HepG2 (cell line): ENCODE results near the gene NEURL2. TPM values are rescaled to one million over a fixed set of nuclear protein-coding genes. Genes with fewer than 3 reads are reported as not detected.
A peak's percentile ranks its signal among the peaks of the same experiment; 100 is the strongest.

Experiments
- CCDC6 ChIP-seq: sonication (generic); formaldehyde crosslinking; IDR thresholded peaks from 2 replicates; pipeline ENCODE4 v1.8.1; 2022; ENCODE audit warnings: mild to moderate bottlenecking, missing genetic modification reagents, moderate library complexity
- CHD2 ChIP-seq: IDR thresholded peaks from 2 replicates; pipeline ENCODE4 v1.6.1; 2011; ENCODE audit warnings: low read depth, low read length, improper control_type of control experiment
- DNMT1 ChIP-seq: sonication (generic); formaldehyde crosslinking; IDR thresholded peaks from 2 replicates; pipeline ENCODE4 v1.5.1; 2020; ENCODE audit warnings: mild to moderate bottlenecking, missing genetic modification reagents
- ERF ChIP-seq: IDR thresholded peaks from 2 replicates; pipeline ENCODE4 v1.6.1; 2018; ENCODE audit warnings: missing biosample characterization, missing genetic modification reagents
- HNRNPUL1 ChIP-seq: fragments of 200-400 bp; formaldehyde crosslinking; IDR thresholded peaks from 2 replicates; pipeline ENCODE4 v1.6.1; 2017; ENCODE audit warnings: low read depth, mild to moderate bottlenecking, low read length, moderate library complexity
- KDM5A ChIP-seq: fragments of 200-600 bp; sonication (generic); IDR thresholded peaks from 2 replicates; pipeline ENCODE4 v1.7.0; 2018; ENCODE audit warnings: antibody characterized with exemption, mild to moderate bottlenecking, low read length, borderline replicate concordance
- KLF16 ChIP-seq, 2 experiments: sonication (generic) in 1 of 2; formaldehyde crosslinking in 1 of 2; IDR thresholded peaks; 2 replicates each; pipeline versions ENCODE4 v1.6.1 to v1.8.0; 2016 to 2023; ENCODE audit warnings: missing genetic modification reagents in 2 of 2, missing compliant biosample characterization in 1 of 2
- PCBP1 ChIP-seq: fragments of 200-400 bp; formaldehyde crosslinking; IDR thresholded peaks from 2 replicates; pipeline ENCODE4 v1.6.1; 2017; ENCODE audit warnings: mild to moderate bottlenecking, low read depth, low read length, borderline replicate concordance
- RBAK ChIP-seq: sonication (generic); formaldehyde crosslinking; IDR thresholded peaks from 2 replicates; pipeline ENCODE4 v1.5.1; 2020; ENCODE audit warnings: mild to moderate bottlenecking, missing genetic modification reagents
- TBP ChIP-seq: sonication (generic); formaldehyde crosslinking; IDR thresholded peaks from 2 replicates; pipeline ENCODE4 v1.5.0; 2020; ENCODE audit warnings: missing genetic modification reagents
- ZBTB7A ChIP-seq: sonication (generic); formaldehyde crosslinking; IDR thresholded peaks from 2 replicates; pipeline ENCODE4 v1.8.0; 2022; ENCODE audit warnings: mild to moderate bottlenecking, missing genetic modification reagents
- ZBTB8A ChIP-seq: sonication (generic); formaldehyde crosslinking; IDR thresholded peaks from 2 replicates; pipeline ENCODE4 v1.4.0; 2020; ENCODE audit warnings: mild to moderate bottlenecking, low read depth, missing genetic modification reagents, borderline replicate concordance
- ZFX ChIP-seq: sonication (generic); formaldehyde crosslinking; IDR thresholded peaks from 2 replicates; pipeline ENCODE4 v1.4.0; 2020; ENCODE audit warnings: mild to moderate bottlenecking, low read depth, missing genetic modification reagents, moderate library complexity
- ZNF260 ChIP-seq: sonication (generic); formaldehyde crosslinking; IDR thresholded peaks from 2 replicates; pipeline ENCODE4 v1.4.0; 2020; ENCODE audit warnings: missing genetic modification reagents, low read depth, mild to moderate bottlenecking, borderline replicate concordance
- ZNF317 ChIP-seq: sonication (generic); formaldehyde crosslinking; IDR thresholded peaks from 2 replicates; pipeline ENCODE4 v1.5.0; 2020; ENCODE audit warnings: mild to moderate bottlenecking, missing genetic modification reagents
- ZNF557 ChIP-seq: sonication (generic); formaldehyde crosslinking; IDR thresholded peaks from 2 replicates; pipeline ENCODE4 v1.4.0; 2020; ENCODE audit warnings: missing genetic modification reagents
- ZNF781 ChIP-seq: sonication (generic); formaldehyde crosslinking; IDR thresholded peaks from 2 replicates; pipeline ENCODE4 v1.5.1; 2020; ENCODE audit warnings: borderline replicate concordance, mild to moderate bottlenecking, missing genetic modification reagents; ENCODE audit errors: not compliant biosample characterization
- polyA plus RNA-seq, 8 experiments: library from polyadenylated mRNA; depleted of rRNA in 3 of 8; stranded (reverse) in 7 of 8; unstranded in 1 of 8; fragments of >200 nt; fragmentation: Illumina TruSeq in 4 of 8; extraction: Trizol in 4 of 8; gene quantifications; 2 replicates each; pipeline versions ENCODE4 v1.2.1 to v1.2.3, GENCODE V29; 2011 to 2016; ENCODE audit warnings: low read depth in 4 of 8, missing spikeins in 1 of 8, mixed read lengths in 1 of 8; ENCODE audit not compliant: insufficient read depth in 1 of 8
- total RNA-seq, 5 experiments: library from RNA; depleted of rRNA; stranded (reverse); fragments of >200 nt; fragmentation: Illumina TruSeq; extraction: Trizol; gene quantifications; 2 replicates each; pipeline ENCODE4 v1.2.3, GENCODE V29; 2016; ENCODE audit warnings: low read depth in 1 of 5
- TF ChIP-seq, protein P1 (sequence below): sonication (generic); formaldehyde crosslinking; IDR thresholded peaks from 2 replicates; pipeline ENCODE4 v1.4.0; 2020; ENCODE audit warnings: missing genetic modification reagents, mild to moderate bottlenecking, borderline replicate concordance
- TF ChIP-seq, protein P2 (sequence below), 2 experiments: IDR thresholded peaks; 2 replicates each; pipeline ENCODE4 v1.6.1; 2011 to 2012; ENCODE audit warnings: low read length in 2 of 2, borderline replicate concordance in 1 of 2, low read depth in 1 of 2, mild to moderate bottlenecking in 1 of 2, moderate library complexity in 1 of 2
- TF ChIP-seq, protein P3 (sequence below): sonication (generic); formaldehyde crosslinking; IDR thresholded peaks from 2 replicates; pipeline ENCODE4 v1.4.0; 2020; ENCODE audit warnings: missing genetic modification reagents

Gene NEURL2
- total and polyA plus RNA-seq, 2 of the 13 experiments (the other 11 are each of a cell fraction or from before 2014, with no cell fraction given), result 7.2 to 9.7 TPM

DNA sequence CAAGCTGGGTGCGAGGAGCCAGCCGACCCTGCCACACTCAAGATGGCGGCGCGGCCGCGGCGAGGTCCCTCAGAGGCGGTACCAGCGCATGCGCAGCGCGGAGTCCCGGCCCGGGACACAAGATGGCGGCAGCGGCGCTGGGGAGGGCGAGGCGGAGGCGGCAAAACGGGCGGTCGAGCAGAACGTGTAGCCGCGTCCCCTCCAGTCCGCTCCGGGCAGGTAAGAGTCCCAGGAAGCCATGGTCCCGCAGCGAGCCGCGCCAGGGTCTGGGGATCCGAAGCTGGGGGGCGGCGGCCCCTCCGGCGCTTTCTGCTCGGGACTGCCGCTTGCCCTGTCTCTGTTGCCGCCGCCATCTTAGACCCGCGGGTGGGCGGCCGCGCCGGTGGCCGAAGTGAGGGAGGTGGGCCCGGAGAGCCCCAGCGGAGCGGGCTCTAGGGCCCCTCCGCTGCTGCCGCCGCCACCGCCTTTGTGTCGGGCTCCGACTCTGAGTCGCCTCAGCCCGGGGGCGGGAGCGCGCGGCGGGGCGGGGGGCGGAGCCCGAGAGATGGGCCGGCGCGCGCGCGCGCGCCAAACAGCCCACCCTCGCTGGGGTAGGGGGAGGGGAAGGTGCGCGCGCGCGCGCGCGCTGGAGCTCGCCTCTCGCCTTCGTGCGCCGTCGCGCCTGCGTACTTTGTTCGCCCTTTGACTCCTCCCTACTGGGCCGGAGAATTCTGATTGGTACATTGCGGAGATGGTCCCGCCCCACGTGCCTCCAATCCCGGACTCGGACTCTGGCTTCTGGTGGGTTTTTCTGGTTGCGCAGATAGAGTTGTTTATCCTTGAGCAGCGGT is 43.8 kb upstream of the NEURL2 start, which contains the start of gene PCIF1 (continued):
- TF ChIP-seq DNMT1 (CRISPR knock-in tag) (0 out of 2 replicates have a peak, but pooled peaks have one; percentile 82), KLF16 (CRISPR knock-in tag; IDR thresholded peaks at IDR 0.05) (peak; percentile 90 to 96), RBAK (CRISPR knock-in tag) (no peak), KDM5A (peak; percentile 64; the same call in 1 of the 2 replicates), ERF (CRISPR knock-in tag) (peak; percentile 93), ZNF317 (CRISPR knock-in tag) (peak; percentile 80; the same call in 1 of the 2 replicates), ZBTB7A (CRISPR knock-in tag) (0 out of 2 replicates have a peak, but pooled peaks have one; percentile 44), ZNF557 (CRISPR knock-in tag) (peak; percentile 50; the same call in 1 of the 2 replicates), PCBP1 (peak; percentile 98), CHD2 (peak; percentile 74), HNRNPUL1 (peak; percentile 91), CCDC6 (CRISPR knock-in tag) (peak; percentile 92), ZNF260 (CRISPR knock-in tag) (no peak), ZFX (CRISPR knock-in tag) (peak; percentile 85), ZNF781 (CRISPR knock-in tag) (peak; percentile 82), ZBTB8A (CRISPR knock-in tag) (0 out of 2 replicates have a peak, but pooled peaks have one; percentile 8), TBP (no peak)
- TF ChIP-seq, protein P1, sequence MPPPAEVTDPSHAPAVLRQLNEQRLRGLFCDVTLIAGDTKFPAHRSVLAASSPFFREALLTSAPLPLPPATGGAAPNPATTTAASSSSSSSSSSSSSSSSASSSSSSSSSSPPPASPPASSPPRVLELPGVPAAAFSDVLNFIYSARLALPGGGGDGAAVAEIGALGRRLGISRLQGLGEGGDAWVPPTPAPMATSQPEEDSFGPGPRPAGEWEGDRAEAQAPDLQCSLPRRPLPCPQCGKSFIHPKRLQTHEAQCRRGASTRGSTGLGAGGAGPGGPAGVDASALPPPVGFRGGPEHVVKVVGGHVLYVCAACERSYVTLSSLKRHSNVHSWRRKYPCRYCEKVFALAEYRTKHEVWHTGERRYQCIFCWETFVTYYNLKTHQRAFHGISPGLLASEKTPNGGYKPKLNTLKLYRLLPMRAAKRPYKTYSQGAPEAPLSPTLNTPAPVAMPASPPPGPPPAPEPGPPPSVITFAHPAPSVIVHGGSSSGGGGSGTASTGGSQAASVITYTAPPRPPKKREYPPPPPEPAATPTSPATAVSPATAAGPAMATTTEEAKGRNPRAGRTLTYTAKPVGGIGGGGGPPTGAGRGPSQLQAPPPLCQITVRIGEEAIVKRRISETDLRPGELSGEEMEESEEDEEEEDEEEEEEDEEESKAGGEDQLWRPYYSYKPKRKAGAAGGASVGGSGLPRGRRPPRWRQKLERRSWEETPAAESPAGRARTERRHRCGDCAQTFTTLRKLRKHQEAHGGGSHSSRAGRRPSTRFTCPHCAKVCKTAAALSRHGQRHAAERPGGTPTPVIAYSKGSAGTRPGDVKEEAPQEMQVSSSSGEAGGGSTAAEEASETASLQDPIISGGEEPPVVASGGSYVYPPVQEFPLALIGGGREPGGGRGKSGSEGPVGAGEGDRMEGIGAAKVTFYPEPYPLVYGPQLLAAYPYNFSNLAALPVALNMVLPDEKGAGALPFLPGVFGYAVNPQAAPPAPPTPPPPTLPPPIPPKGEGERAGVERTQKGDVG (CRISPR knock-in tag), result peak; percentile 96
- TF ChIP-seq, protein P2, sequence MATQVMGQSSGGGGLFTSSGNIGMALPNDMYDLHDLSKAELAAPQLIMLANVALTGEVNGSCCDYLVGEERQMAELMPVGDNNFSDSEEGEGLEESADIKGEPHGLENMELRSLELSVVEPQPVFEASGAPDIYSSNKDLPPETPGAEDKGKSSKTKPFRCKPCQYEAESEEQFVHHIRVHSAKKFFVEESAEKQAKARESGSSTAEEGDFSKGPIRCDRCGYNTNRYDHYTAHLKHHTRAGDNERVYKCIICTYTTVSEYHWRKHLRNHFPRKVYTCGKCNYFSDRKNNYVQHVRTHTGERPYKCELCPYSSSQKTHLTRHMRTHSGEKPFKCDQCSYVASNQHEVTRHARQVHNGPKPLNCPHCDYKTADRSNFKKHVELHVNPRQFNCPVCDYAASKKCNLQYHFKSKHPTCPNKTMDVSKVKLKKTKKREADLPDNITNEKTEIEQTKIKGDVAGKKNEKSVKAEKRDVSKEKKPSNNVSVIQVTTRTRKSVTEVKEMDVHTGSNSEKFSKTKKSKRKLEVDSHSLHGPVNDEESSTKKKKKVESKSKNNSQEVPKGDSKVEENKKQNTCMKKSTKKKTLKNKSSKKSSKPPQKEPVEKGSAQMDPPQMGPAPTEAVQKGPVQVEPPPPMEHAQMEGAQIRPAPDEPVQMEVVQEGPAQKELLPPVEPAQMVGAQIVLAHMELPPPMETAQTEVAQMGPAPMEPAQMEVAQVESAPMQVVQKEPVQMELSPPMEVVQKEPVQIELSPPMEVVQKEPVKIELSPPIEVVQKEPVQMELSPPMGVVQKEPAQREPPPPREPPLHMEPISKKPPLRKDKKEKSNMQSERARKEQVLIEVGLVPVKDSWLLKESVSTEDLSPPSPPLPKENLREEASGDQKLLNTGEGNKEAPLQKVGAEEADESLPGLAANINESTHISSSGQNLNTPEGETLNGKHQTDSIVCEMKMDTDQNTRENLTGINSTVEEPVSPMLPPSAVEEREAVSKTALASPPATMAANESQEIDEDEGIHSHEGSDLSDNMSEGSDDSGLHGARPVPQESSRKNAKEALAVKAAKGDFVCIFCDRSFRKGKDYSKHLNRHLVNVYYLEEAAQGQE (IDR thresholded peaks at IDR 0.05; ENCODE audit: borderline replicate concordance in 1 of 2, low read depth in 1 of 2, low read length in 2 of 2), result peak in 1 of 2 experiments; percentile 81; a peak in 3 of 4 replicates
- TF ChIP-seq, protein P3, sequence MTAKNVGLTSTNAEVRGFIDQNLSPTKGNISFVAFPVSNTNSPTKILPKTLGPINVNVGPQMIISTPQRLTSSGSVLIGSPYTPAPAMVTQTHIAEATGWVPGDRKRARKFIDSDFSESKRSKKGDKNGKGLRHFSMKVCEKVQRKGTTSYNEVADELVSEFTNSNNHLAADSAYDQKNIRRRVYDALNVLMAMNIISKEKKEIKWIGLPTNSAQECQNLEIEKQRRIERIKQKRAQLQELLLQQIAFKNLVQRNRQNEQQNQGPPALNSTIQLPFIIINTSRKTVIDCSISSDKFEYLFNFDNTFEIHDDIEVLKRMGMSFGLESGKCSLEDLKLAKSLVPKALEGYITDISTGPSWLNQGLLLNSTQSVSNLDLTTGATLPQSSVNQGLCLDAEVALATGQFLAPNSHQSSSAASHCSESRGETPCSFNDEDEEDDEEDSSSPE (CRISPR knock-in tag), result no peak; the same call in none of the 2 replicates
